HG03135 (cell line): ENCODE results near the gene KDM8.

Experiments used
- ATAC-seq: cut with Tn5 transposase; IDR thresholded peaks from one replicate; pipeline ENCODE4 v1.9.1; 2021; ENCODE audit warnings: mild to moderate bottlenecking, moderate library complexity; ENCODE audit not compliant: unreplicated experiment

Gene KDM8

DNA sequence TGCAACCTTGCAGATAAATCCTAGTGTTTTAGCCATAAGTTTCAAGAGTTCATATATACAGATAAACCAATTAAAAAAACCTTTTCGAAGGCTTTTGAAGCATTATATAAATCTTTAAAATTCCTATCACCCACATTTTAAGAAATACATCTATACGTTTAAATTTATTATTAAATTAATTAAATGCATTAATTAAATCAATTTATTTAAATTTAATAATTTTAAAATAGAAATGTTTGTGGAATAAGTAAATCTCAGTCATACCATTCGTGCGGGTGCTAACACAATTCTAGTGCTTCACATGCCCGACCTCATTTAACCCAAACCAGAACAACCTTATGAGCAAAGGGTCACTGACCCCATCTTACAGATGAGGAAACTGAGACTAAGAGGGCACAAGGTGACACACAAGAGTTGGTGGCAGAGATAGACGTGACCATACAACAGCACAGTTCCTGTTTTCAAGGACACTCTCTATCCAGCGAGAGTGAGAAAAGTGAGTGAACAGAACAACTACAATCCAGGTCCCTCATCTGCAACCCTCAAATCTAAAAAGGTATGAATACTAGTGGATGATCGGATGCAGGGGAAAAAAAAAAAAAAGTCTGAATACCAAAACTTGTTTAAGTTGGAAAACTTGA, 63.8 kb downstream of the KDM8 start:
- ATAC-seq, result no peak

DNA sequence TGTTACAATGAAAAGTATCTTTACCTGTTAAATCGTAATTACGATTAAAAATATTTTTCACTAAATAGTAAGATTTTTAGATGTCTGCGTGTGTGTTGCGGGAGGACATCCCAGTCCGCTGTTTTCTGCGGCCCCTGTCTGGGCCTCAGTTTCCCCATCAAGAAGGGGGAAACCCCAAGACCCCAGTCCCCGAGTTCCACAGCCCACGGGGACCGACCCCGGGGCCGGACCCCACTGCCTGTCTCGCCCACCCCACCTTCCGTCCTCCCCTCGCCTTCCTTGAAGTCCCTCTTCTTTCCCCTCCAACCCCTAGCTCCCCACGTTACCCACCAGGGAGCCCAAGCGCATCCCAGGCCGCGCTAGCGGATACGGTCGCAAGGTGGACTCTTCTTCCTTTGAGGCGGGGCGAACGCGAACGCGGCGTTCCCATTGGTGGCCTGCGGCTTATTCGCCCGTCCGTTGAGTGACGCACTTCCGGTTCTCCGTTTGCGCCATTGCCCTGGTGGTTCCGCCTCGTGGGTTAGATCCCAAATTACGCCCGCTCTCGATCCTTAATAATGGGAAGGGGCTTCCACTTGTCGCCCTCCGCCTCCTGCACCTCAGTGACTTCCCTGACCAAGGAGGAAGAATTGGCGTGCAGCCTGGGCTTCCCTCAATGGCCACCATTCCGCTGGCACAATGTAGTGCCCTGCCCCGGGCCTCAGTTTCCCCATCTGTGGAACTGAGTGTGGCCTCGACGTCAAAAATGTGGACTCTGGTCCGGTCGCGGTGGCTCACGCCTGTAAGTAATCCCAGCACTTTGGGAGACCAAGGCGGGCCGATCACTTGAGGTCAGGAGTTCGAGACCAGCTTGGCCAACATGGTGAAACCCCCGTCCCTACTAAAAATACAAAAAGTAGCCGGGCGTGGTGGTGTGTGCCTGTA, 65.3 kb downstream of the KDM8 start, which contains the start of gene NSMCE1:
NSMCE1 (minus strand) TSS at position 397 of the 924 bp plus-strand sequence. CDS start 11,202 bp downstream, outside the sequence.
- peak; percentile 95 for ATAC-seq

DNA sequence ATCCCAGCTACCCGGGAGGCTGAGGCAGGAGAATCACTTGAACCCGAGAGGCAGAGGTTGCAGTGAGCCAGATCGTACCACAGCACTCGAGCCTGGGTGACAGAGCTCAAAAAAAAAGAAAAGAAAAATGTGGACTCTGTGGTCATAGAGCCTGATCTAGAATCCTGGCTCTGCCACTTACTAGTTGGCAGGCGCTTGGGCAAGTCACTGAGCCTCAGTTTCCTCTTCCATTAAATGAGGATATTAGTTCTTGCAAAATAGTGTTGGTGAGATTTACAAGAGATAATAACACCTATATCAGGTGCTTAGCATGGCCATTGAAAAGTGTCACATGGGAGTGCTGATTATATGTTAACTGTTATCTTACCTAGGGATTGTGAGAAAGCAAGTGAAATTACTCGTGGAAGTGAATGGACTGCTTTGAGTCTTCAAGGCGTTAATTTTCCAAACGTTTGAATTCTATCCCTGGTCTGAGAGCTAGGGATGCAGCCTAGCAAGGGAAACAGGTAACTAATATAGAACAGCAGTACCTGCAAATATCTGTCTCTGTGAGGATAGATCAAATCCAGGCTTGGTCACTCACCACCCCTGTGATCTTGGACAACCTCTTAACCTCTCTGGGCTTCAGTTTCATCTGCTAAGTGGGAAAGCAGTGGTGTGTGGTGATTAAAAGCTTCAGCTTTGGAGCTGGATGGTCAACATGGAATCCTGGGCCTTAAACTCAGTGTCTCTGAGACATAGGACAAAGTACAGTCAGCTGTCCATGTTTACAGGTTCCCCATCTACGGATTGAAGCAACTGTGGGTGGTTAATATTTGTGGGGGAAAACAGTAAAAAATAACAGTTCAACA, 66.2 kb downstream of the KDM8 start:
- no peak for ATAC-seq

DNA sequence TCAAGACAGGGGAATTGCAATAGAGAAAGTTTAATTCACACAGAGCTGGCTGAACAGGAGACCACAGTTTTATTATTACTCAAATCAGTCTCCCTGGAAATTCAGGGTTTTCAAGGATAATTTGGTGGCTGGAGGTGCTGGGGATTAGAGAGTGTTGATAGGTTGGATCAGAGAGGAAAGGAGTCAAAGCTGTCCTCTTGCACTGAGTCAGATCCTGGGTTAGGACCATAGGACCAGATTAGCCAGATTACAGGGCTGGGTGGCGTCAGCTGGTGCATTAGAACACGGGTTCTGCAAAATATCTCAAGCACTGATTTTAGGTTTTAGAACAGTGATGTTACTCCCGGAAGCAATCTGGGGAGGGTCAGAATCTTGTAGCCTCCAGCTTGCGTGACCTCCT, 67.0 kb downstream of the KDM8 start:
- ATAC-seq, result no peak
